GM12878 (cell line): ENCODE results near the gene REN. TPM values are rescaled to one million over a fixed set of nuclear protein-coding genes. Genes with fewer than 3 reads are reported as not detected.

ENCODE experiments used
- ATAC-seq: fragments of 200-7000 bp; cut with Tn5 transposase; 3 replicates; pipeline ENCODE4 v1.9.1; 2020; ENCODE audit warnings: mild to moderate bottlenecking, moderate library complexity
- BruUV-seq: library from RNA; stranded (reverse); fragments of 400-500 nt; replicated peaks from 2 replicates; lab custom pipeline; 2021; lab: Mats Ljungman, UMichigan
- CTCF ChIA-PET: fragments of 300-600 bp; sonication (Branson Sonifier 250); formaldehyde crosslinking; extraction: SDS; loops from one replicate; lab custom pipeline; 2021; ENCODE audit warnings: inconsistent platforms; lab: Yijun Ruan, JAX
- POLR2A ChIA-PET: fragments of 350-600 bp; formaldehyde crosslinking; extraction: SDS; loops from one replicate; lab custom pipeline; 2021; ENCODE audit warnings: inconsistent platforms; lab: Charles Lee
- RAD21 ChIA-PET: fragments of 300-600 bp; sonication (Branson Sonifier 250); formaldehyde crosslinking; loops from one replicate; lab custom pipeline; 2023; ENCODE audit warnings: antibody characterized with exemption; ENCODE audit not compliant: unreplicated experiment; lab: Charles Lee
- SMC1A ChIA-PET: fragments of 300-600 bp; sonication (Branson Sonifier 250); formaldehyde crosslinking; loops from one replicate; lab custom pipeline; 2023; ENCODE audit not compliant: unreplicated experiment, uncharacterized antibody; lab: Charles Lee
- DNase-seq: peaks from one replicate; pipeline ENCODE4 v3.0.0-alpha.2; 2011; ENCODE audit warnings: low read depth, low spot score
- FAIRE-seq: peaks from 3 replicates; lab custom pipeline; 2011; peaks lifted over from hg19 to GRCh38; lab: Jason Lieb, UNC
- H2AFZ ChIP-seq: 2 replicates; pipeline ENCODE4 v1.6.0; 2011; ENCODE audit warnings: low read depth, low read length, control low read depth; ENCODE audit not compliant: control insufficient read depth
- H3K27ac ChIP-seq: 2 replicates; pipeline ENCODE4 v1.5.1; 2011; ENCODE audit warnings: control low read depth; ENCODE audit not compliant: control insufficient read depth, insufficient read depth
- H3K27me3 ChIP-seq, 2 experiments: replicated peaks in 1 of 2; 2 replicates each; pipeline versions ENCODE4 v1.6.0 to v1.6.1; 2011; ENCODE audit warnings: low read length in 1 of 2; ENCODE audit not compliant: control insufficient read depth in 2 of 2, insufficient read depth in 2 of 2
- H3K36me3 ChIP-seq, 2 experiments: 2 replicates each; pipeline ENCODE4 v1.5.1; 2011; ENCODE audit warnings: low read length in 1 of 2; ENCODE audit not compliant: control insufficient read depth in 2 of 2, insufficient read depth in 2 of 2
- H3K4me1 ChIP-seq: 2 replicates; pipeline ENCODE4 v1.6.1; 2011; ENCODE audit warnings: mild to moderate bottlenecking, low read length, moderate library complexity, mixed read lengths; ENCODE audit not compliant: control insufficient read depth, insufficient read depth
- H3K4me2 ChIP-seq: 2 replicates; pipeline ENCODE4 v1.6.0; 2011; ENCODE audit warnings: control low read depth; ENCODE audit not compliant: control insufficient read depth, insufficient read depth
- H3K4me3 ChIP-seq: fragments of 200-600 bp; sonication (generic); 2 replicates; pipeline ENCODE4 v1.5.1; 2016
- H3K79me2 ChIP-seq: 2 replicates; pipeline ENCODE4 v1.6.0; 2011; ENCODE audit warnings: low read length; ENCODE audit not compliant: control insufficient read depth, insufficient read depth
- H3K9ac ChIP-seq: 2 replicates; pipeline ENCODE4 v1.8.0; 2011; ENCODE audit warnings: low read length, control low read depth, mixed read lengths; ENCODE audit not compliant: control insufficient read depth, insufficient read depth
- H3K9me3 ChIP-seq: replicated peaks from 3 replicates; pipeline ENCODE4 v1.5.1; 2011; ENCODE audit warnings: mild to moderate bottlenecking, low read length; ENCODE audit not compliant: control insufficient read depth, insufficient read depth
- H4K20me1 ChIP-seq: 2 replicates; pipeline ENCODE4 v1.6.0; 2011; ENCODE audit not compliant: control insufficient read depth, insufficient read depth
- IRF4 ChIP-seq: IDR thresholded peaks from 2 replicates; pipeline ENCODE4 v1.6.1; 2011; ENCODE audit warnings: low read depth, low read length
- MYC ChIP-seq: IDR thresholded peaks from 2 replicates; pipeline ENCODE4 v1.6.1; 2011; ENCODE audit warnings: mild to moderate bottlenecking, low read length, moderate library complexity, inconsistent platforms; ENCODE audit not compliant: insufficient read depth, insufficient replicate concordance, insufficient read length, severe bottlenecking
- POLR2A ChIP-seq: IDR thresholded peaks from 2 replicates; pipeline ENCODE4 v1.6.1; 2011; ENCODE audit warnings: low read depth, mild to moderate bottlenecking, low read length
- RCOR1 ChIP-seq: conservative IDR thresholded peaks from 2 replicates; pipeline ENCODE4 v1.6.1; 2012; ENCODE audit warnings: low read depth, low read length, improper control_type of control experiment
- ZSCAN29 ChIP-seq: fragments of 450-650 bp; IDR thresholded peaks from 2 replicates; pipeline ENCODE4 v1.6.1; 2017; ENCODE audit warnings: mild to moderate bottlenecking, moderate library complexity
- WGBS: methylation state at CpG from one replicate; pipeline ENCODE4 v1.1.6; 2016; ENCODE audit warnings: low lambda C conversion rate; ENCODE audit not compliant: insufficient replicate concordance, insufficient coverage; ENCODE audit errors: missing lambda C conversion rate; 5-methylcytosine and 5-hydroxymethylcytosine counted together
- in situ Hi-C: fragments of 300-500 bp; cut with MboI; formaldehyde crosslinking; loops from 9 replicates; pipeline ENCODE4 v1.14.3; 2018; ENCODE audit warnings: mixed read lengths
- intact Hi-C: fragments of 100-400 bp; cut with micrococcal nuclease; formaldehyde crosslinking; loops from one replicate; pipeline ENCODE4 v1.14.2; 2022; ENCODE audit not compliant: unreplicated experiment
- polyA plus RNA-seq, 11 experiments: library from polyadenylated mRNA; depleted of rRNA in 4 of 11; unstranded in 6 of 11; stranded (reverse) in 5 of 11; fragments of >200 nt; fragmentation: Nextera tagmentation in 4 of 11; fragmentation: Illumina TruSeq in 1 of 11; extraction: Ambion mirVana in 4 of 11; extraction: Trizol in 1 of 11; gene quantifications; 1 replicate in 1 of 11; 2 replicates in 10 of 11; pipeline versions ENCODE4 v1.2.1 to v1.2.3, GENCODE V29; 2011 to 2016; ENCODE audit warnings: inconsistent platforms in 2 of 11, missing spikeins in 2 of 11, low read depth in 1 of 11
- total RNA-seq, 4 experiments: library from RNA; depleted of rRNA in 3 of 4; stranded (reverse); fragments of >200 nt in 3 of 4; fragmentation: Illumina TruSeq in 1 of 4; extraction: Trizol in 1 of 4; gene quantifications; 2 replicates each; pipeline versions ENCODE4 v1.2.1 to v1.2.3, GENCODE V29; 2013 to 2021
- TF ChIP-seq, protein P1 (sequence below): fragments of 450-650 bp; IDR thresholded peaks from 2 replicates; pipeline ENCODE4 v1.6.1; 2018; ENCODE audit warnings: mild to moderate bottlenecking, low read depth, moderate library complexity; ENCODE audit not compliant: partially characterized antibody

REN gene
- total and polyA plus RNA-seq, 10 of the 15 experiments (the other 5 are each of a cell fraction or from before 2014, with no cell fraction given): not detected

DNA sequence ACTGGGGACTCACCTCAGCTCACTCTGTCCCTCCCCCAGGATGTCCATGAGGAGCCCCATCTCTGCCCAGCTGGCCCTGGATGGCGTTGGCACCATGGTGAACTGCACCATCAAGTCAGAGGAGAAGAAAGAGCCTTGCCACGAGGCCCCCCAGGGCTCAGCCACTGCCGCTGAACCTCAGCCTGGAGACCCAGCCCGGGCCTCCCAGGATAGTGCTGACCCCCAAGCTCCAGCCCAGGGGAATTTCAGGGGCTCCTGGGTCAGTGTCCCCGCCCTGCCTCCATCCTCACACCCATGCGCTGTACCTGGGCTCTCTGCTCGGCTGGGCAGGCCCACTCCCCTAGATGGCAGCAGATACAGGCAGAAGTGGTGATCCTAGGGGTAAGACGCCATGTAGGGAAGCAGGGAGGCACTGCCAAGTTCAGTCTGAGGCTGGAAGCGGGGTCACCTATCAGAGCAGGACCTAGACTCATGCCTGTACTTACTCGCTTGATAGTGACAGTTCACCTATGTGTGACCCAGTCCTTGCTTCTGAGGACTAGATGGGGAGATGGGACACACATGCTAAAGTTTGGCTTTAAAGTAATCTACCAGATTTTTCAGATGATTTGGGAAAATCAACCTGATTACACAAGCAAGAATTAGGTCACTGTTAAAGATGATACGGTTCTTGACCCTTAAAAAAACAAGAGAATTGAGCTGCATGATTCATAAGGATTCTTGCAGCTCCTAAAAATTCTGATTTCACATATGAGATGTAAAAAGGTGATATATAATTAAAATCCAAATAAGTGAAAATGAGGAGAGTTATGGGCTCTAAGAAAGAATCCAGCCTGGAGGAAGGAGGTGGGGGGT is 53.0 kb downstream of the REN start:
- Histone ChIP-seq H3K4me2 (no peak overlapping the region), H3K36me3 (no peaks in the 10 kb centered on the region), H2AFZ (no peak overlapping the region), H3K4me3 (no peak overlapping the region), H3K4me1 (no peaks in the 10 kb centered on the region), H4K20me1 (no peaks in the 10 kb centered on the region), H3K27ac (no peak overlapping the region), H3K27me3 (peaks cover 0 to 1% of the 10 kb centered on the region in 2 experiments; a peak in 1 of 4 replicates)
- SMC1A ChIA-PET: interaction anchor here (2.1 kb wide), 1 partner anchor 9 kb away, joined by 5 read pairs; no protein-coding TSS in a partner anchor
- DNase-seq (no peak), FAIRE-seq (no peak)
- WGBS: 24% methylated on average over 11 of the region's 11 CpGs
- intact Hi-C loops: no loop called here
- RAD21 ChIA-PET: interaction anchor here (1.3 kb wide), 1 partner anchor 16 kb away, joined by 3 read pairs; no protein-coding TSS in a partner anchor
- TF ChIP-seq ZSCAN29: no peak
- no peak for TF ChIP-seq POLR2A
- no peak for TF ChIP-seq RCOR1
- no peak for TF ChIP-seq MYC
- TF ChIP-seq, protein P1, sequence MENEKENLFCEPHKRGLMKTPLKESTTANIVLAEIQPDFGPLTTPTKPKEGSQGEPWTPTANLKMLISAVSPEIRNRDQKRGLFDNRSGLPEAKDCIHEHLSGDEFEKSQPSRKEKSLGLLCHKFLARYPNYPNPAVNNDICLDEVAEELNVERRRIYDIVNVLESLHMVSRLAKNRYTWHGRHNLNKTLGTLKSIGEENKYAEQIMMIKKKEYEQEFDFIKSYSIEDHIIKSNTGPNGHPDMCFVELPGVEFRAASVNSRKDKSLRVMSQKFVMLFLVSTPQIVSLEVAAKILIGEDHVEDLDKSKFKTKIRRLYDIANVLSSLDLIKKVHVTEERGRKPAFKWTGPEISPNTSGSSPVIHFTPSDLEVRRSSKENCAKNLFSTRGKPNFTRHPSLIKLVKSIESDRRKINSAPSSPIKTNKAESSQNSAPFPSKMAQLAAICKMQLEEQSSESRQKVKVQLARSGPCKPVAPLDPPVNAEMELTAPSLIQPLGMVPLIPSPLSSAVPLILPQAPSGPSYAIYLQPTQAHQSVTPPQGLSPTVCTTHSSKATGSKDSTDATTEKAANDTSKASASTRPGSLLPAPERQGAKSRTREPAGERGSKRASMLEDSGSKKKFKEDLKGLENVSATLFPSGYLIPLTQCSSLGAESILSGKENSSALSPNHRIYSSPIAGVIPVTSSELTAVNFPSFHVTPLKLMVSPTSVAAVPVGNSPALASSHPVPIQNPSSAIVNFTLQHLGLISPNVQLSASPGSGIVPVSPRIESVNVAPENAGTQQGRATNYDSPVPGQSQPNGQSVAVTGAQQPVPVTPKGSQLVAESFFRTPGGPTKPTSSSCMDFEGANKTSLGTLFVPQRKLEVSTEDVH: no peak
- no peak for TF ChIP-seq IRF4
- TF ChIP-seq, all 136 proteins: peak for 0
- H3K9ac ChIP-seq: no peak overlapping the region
- no peaks in the 10 kb centered on the region for H3K79me2 ChIP-seq
- no peak for ATAC-seq
- no peaks in the 10 kb centered on the region for H3K9me3 ChIP-seq
- POLR2A ChIA-PET: no interaction called here
- in situ Hi-C loops: no loop called here
- CTCF ChIA-PET: interaction anchor here (0.6 to 2.7 kb wide), 4 partner anchors 11 to 253 kb away, joined by 3 to 10 read pairs (median 3); partner anchors contain the start of gene SNRPE
- BruUV-seq: no TSS peak
